22Rv1 (cell line): ENCODE results near the gene DESI1.

Experiments
- CTCF ChIP-seq: fragments of 450-650 bp; IDR thresholded peaks from 2 replicates; pipeline ENCODE4 v1.5.1; 2017; ENCODE audit warnings: mild to moderate bottlenecking
- ZFX ChIP-seq: fragments of 450-650 bp; IDR thresholded peaks from 2 replicates; pipeline ENCODE4 v1.6.1; 2017; ENCODE audit warnings: antibody characterized with exemption, borderline replicate concordance

GRCh38 chr22:41657709-41658108 lies 36.9 kb upstream of the DESI1 start:
- TF ChIP-seq CTCF (no peak), ZFX (no peak)
